ENCODE data around the gene COL13A1.

DNA sequence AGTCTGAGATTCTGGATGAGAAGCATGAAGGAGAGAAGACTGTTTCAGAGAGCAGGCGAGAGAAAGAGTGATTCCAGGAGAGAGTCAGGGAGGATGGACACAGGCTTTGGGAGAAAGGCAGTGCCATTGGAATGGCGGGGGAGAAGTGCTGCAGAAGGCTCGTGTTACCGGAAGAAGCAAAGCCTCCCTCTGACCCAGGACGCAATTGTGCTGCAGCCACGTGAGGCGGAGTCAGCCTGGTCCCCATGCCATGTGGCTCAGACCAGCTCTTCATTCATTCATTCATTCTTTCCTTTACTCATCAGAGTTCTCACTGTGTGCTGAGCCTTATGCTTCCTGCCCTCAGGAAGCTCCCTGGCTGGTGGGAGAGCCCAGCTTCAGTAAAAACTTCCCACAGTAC is 49.2 kb upstream of the COL13A1 start:
- TF ChIP-seq FOXK2 (IDR thresholded peaks at IDR 0.05) (no peak), FOXM1 (IDR thresholded peaks at IDR 0.05; ENCODE audit: borderline replicate concordance) (no peak), PKNOX1 (IDR thresholded peaks at IDR 0.05) (no peak), BHLHE40 (IDR thresholded peaks at IDR 0.05; ENCODE audit: borderline replicate concordance) (no peak), HDGF (IDR thresholded peaks at IDR 0.05; ENCODE audit: borderline replicate concordance) (no peak), SP1 (IDR thresholded peaks at IDR 0.05) (no peak), TARDBP (IDR thresholded peaks at IDR 0.05) (no peak), SUZ12 (IDR thresholded peaks at IDR 0.05) (no peak), NFRKB (IDR thresholded peaks at IDR 0.05) (no peak), FOXA1 (IDR thresholded peaks at IDR 0.05) (no peak), ZNF384 (IDR thresholded peaks at IDR 0.05) (no peak)

Measured in HEK293T (cell line).